Forelimb muscle (tissue), 1 donor: ENCODE measurements around the gene TSPOAP1. TPM values are rescaled to one million over a fixed set of nuclear protein-coding genes. Genes with fewer than 3 reads are reported as not detected.

Experiments used
- DNase-seq: peaks from one replicate; pipeline ENCODE4 v3.0.0-alpha.2; 2013; ENCODE audit warnings: low read depth
- polyA plus RNA-seq: library from polyadenylated mRNA; unstranded; fragments of 120-200 nt; gene quantifications from one replicate; pipeline ENCODE4 v1.2.1, GENCODE V29; 2013; ENCODE audit not compliant: insufficient read length

The TSPOAP1 gene
- polyA plus RNA-seq, 1 donor = 5.8 TPM

- DNase-seq = no peak
Observed at GRCh38 chr17:58302919-58303585, 25.5 kb downstream of the TSPOAP1 start.

- no peak for DNase-seq
Observed at GRCh38 chr17:58302171-58302918, 26.2 kb downstream of the TSPOAP1 start.

- DNase-seq = no peak
Observed at GRCh38 chr17:58301504-58302150, 27.0 kb downstream of the TSPOAP1 start.

GRCh38 chr17:58300336-58300735 lies 28.3 kb downstream of the TSPOAP1 start:
- DNase-seq = no peak

GRCh38 chr17:58294034-58294433 lies 34.6 kb downstream of the TSPOAP1 start:
- DNase-seq = no peak

GRCh38 chr17:58291246-58291645 lies 37.3 kb downstream of the TSPOAP1 start:
- DNase-seq = no peak

GRCh38 chr17:58289869-58290268 lies 38.7 kb downstream of the TSPOAP1 start:
- no peak for DNase-seq

- no peak for DNase-seq
Observed at GRCh38 chr17:58285422-58285810, 43.2 kb downstream of the TSPOAP1 start.

GRCh38 chr17:58284613-58285421 lies 43.8 kb downstream of the TSPOAP1 start:
- DNase-seq = no peak

- DNase-seq = no peak
Observed at GRCh38 chr17:58283674-58284612, 44.7 kb downstream of the TSPOAP1 start.

GRCh38 chr17:58282442-58282841 lies 46.2 kb downstream of the TSPOAP1 start:
- no peak for DNase-seq

GRCh38 chr17:58281511-58282011 lies 47.0 kb downstream of the TSPOAP1 start:
- DNase-seq = no peak

GRCh38 chr17:58280480-58281217 lies 47.9 kb downstream of the TSPOAP1 start, which contains the start of gene MPO:
Gene MPO, minus strand, starts transcription at chr17:58280935. Its CDS starts 177 bp downstream, at chr17:58280758.
- no peak for DNase-seq

- DNase-seq = no peak
Observed at GRCh38 chr17:58279736-58280479, 48.7 kb downstream of the TSPOAP1 start.

- DNase-seq = peak; percentile 34
Observed at GRCh38 chr17:58279016-58279711, 49.4 kb downstream of the TSPOAP1 start.

- peak; percentile 4 for DNase-seq
Observed at GRCh38 chr17:58278661-58279015, 50.0 kb downstream of the TSPOAP1 start.

- DNase-seq = no peak
Observed at GRCh38 chr17:58277802-58278595, 50.6 kb downstream of the TSPOAP1 start.
